Measurements from ENCODE around the gene PRELID2.
"Not testable (repeated sequence)": the region's sequence is repeated elsewhere in the genome, so short reads cannot be mapped to it uniquely, and the experiment has no call there.

The PRELID2 gene

GRCh38 chr5:145840458-145841132 lies 5.5 kb upstream of the PRELID2 start:
- DNase-seq (ENCODE audit: low read depth) = no peak

- DNase-seq (ENCODE audit: low read depth) = no peak
Measured at GRCh38 chr5:145838276-145838675, 3.1 kb upstream of the PRELID2 start.

- not testable (repeated sequence) for DNase-seq (ENCODE audit: low read depth)
Measured at GRCh38 chr5:145836241-145836640, 1.1 kb upstream of the PRELID2 start.

GRCh38 chr5:145835848-145836239 lies 702 bp upstream of the PRELID2 start:
- DNase-seq (ENCODE audit: low read depth) = no peak

GRCh38 chr5:145834554-145834916 lies 607 bp downstream of the PRELID2 start:
- DNase-seq (ENCODE audit: low read depth) = no peak

DNA sequence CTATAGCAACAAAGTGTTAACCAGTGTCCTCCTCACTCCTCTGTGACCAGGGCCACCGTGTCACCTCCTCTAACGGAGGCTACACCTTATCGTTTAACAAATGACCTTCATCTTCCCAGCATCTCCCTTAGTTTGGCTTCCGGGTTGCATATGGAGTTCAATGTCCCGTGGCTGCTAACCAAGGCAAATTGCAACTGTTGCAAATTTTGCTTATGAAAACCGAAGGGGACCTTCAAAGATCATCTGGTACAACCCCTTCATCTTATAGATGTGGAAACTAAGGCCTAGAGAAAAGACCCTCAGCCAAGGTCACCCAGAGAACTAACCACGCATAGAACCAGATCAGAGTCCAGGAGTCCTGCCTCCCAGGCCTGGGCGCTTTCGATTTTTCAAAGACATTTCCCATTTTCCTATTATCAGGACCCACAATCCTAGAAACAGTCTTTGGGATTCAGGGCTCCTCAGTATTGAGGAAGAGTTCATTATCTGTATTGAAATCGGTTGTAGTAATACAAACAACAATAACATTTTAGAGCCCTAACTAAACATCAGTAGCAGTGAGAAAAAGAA lies 1.4 kb downstream of the PRELID2 start:
- DNase-seq (ENCODE audit: low read depth) = no peak

GRCh38 chr5:145830594-145830993 lies 4.5 kb downstream of the PRELID2 start:
- no peak for DNase-seq (ENCODE audit: low read depth)

DNA sequence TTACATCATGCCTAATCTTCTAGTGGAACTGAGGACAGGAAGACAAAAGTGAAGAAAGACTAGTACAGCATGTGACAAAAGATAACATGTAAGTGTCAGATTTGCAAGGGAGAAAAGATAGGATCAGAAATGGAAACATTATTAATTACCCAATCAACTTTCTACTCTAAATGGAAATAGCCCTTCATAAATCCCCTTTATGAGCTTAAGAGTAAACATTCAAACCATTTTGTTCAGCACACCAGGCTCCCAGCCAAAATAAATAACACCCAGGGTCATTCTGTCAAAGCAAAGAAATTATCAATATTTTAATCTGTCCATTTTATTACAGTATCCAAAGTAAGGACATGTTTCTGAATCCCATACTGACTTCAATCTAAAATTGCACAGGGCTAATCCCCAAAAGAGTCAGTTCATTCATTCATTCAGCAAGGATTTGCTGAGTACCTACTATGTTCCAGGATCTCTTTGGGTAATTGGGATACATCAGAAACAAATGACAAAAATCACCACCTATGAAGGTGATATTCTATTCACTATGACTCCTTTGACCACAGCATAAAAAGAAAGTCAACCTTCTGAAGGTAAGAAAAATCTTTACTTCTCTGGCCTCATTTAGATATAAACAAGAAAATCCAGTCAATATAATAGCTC lies 5.3 kb downstream of the PRELID2 start:
- no peak for DNase-seq (ENCODE audit: low read depth)

DNA sequence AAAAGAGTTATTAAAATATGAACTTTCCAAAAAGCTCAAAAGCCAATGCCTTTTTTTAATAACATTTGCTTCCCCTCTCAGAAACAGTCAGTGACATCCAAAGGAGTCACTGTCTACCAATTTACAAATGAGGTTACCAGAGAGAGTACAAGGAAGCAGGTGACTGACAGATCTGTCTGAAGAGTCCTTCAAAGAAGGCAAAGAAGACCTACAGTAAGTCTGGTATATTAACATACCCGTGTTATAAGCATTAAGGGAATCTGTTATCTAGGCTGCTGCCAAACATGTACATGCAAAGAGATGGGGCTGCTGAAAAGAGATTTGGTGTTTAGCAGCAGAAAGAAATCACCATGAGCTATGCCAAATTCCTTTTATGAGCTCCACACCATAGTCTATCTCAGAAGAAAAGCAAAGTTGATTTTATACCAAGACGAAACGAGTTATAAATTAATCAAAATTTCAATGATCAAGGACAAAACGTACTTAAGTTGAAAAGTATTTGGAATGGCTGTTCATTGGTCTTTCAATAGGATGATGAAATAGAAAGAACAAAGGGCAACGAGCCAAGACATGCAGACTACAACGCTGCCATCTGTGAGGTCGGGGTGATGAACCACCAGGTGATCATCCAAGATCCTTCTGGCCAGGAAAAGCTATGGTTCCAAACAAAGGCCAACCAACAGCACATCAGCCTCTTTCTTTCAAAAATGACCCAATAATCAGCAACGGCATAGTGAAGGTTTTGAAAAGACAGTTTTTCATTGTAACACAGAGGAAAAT lies 8.1 kb downstream of the PRELID2 start:
- DNase-seq (ENCODE audit: low read depth) = no peak

DNA sequence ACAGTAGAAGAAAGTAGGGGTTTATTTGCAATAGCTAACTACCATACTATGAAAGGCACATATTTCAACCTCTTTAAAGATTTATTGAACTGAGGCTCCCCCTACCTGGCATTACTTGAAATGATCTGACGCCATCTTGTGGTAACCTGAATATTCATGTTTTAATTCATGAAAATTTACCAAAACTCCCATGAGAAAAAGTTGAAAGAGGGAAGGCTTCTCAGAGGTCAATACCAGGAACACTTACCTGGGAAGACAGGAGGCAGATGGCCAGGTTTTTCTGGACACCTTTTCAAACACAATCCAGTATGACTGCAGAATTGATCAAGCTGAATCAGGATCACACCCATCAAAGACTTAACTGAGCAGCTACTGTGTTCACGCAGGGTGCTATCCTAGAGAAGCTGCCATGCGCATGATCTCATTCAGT lies 9.4 kb downstream of the PRELID2 start:
- no peak for DNase-seq (ENCODE audit: low read depth)

GRCh38 chr5:145824040-145824439 lies 11.1 kb downstream of the PRELID2 start:
- no peak for DNase-seq (ENCODE audit: low read depth)

DNA sequence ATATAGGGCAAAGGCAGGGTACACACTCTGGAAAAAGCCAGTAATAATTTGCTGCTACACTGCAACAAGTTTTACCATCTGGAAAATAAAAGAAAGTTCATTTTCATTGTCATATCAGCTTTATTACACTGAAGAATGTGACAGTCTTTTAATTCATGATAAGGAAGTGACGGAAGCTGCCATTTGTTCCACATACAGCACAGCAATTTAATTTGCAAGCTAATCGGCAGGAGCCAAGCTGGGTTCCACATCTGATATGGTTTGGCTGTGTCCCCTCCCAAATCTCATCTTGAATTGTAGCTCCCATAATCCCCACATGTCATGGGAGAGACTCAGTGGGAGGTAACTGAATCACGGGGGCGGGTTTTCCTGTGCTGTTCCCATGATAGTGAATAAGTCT lies 16.5 kb downstream of the PRELID2 start:
- DNase-seq (ENCODE audit: low read depth) = no peak

DNA sequence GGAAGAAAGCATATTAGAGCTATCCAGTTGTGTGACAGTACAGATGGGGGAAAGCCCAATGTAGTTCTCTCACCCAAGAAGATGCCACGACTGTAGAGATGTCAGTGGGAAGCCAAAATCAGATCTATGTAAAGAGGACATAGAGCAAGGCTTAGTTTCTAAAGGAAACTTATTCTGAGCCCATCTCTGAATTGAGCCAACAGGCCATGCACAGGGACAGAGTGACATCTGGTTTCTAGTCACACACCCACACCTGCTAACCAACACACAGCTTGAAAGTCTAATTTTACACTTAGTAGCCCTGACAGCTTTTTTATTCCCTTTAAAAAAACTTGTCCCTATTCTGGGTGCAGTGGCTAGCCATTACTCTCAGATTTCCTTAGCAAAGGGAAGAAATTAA lies 22.3 kb downstream of the PRELID2 start:
- no peak for DNase-seq (ENCODE audit: low read depth)

DNA sequence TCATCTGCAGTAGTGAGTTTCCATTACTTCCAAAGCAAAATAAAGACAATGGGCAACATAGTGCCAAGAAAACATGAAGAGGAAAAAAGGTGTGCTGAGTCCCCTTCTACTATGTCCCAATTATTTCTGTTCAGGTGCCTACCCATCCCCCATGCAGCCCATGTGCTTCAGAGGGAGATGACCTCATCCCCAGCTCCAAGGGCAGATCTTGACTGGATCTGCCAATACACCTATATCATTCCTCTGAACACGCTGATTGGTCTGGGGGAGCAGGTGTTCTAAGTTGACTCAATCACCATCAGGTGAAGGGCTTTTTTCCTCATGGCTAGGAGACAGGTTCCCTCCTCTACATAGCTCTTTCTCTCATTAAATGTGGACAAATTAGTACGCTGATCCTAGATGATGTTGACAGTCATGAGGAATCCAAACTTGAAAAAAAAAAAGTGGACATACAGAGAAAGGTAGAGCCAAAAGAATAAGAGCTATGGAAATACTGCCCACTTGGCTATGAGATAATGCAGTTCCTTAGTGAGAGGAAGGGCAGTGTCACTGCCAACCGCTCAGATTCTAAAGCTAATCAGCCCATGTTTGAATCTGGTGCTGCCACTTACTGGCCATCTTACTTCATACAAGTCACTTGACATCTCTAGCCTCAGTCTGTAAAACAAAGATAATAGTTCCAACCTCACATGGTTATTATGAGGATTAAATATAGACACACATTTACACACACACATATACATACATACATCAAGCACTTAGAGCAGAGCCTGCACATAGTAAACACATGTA lies 23.1 kb downstream of the PRELID2 start:
- no peak for DNase-seq (ENCODE audit: low read depth)

DNA sequence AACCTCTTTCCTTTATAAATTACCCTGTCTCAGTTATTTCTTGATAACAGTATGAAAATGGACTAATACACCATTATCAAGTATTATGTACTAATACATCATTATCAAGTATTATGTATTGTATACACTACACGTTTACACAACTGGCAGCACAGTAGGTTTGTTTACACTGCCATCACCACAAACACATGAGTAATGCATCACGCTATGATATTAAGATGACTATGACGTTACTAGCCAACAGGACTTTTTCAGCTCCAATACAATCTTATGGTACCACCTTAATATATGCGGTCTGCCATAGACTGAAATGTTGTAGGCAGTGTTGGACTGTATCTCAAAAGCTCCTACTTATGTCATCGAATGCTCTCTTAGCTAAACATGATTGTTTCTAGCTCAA lies 28.2 kb downstream of the PRELID2 start:
- DNase-seq (ENCODE audit: low read depth) = no peak

DNA sequence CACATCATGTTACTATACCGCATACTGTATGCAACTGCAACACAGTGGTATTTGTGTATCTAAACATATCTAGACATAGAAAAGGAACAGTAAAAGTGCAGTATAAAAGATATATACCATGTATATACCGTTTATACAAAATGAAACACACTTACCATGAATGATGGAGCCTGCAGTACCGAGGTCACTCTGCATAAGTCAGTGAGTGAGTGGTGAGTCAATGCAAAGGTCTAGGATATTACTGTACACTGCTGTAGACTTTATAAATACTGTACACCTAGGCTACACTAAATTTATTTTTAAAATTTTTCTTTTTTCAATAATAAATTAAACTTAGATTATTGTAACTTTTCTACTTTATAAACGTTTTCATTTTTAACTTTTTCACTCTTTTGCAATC lies 29.3 kb downstream of the PRELID2 start:
- no peak for DNase-seq (ENCODE audit: low read depth)

DNA sequence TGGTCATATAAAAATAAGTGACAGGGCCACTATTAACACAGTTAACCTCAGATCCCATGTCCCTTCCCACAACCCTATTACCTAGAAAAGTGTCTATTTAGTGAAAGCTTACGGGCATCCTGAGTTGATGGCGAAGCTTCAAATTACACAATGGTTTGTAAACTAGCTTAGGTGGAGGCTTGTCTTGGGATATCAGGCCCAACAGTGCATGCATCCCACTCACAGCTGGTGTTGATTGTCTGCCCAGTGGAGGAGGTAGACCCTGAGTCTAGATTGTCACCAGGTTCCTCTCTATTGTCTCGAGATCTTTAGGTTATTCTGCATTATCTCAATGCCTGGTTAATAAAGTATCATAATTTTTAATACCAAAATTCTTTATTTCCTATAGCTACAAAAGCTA lies 30.4 kb downstream of the PRELID2 start:
- no peak for DNase-seq (ENCODE audit: low read depth)

DNA sequence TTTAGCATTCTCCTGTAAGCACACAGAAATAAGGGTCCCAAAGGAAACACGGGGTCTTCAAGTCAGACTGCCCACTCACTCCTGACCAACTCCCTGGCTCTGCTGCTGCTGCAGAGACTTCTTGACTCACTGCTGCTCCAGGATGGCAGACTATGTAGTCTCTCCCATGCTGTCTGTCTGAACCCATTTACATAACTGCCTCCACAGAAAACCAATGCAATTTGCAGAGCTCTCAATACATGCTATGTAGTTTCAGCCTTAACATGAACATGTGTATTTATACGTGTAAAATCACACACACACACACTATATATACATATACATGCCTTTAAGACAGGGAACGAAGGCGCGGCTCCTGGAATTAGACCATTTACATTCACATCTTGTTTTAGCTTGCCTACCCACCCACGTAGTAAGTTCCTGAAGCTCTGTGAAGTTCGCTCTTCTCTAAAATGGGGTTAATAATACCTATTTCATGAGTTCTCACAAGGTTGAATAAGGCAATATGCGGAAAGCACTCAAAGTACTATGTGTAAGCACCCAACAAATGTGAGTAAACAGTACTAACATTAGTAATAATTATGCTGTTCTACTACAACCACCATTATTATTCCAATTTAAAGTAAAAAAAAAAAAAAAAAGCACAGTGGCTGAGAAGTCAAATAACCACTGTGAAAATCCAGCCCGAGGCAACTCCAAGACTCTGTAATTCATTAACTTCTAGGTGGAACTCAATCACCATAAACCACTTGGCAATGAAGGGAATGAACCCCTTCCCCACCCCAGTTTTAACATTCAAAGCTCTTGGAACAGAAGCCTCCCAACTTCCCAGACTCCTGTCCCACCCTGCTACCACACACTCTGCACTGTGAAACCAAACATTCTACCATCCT lies 31.8 kb downstream of the PRELID2 start:
- no peak for DNase-seq (ENCODE audit: low read depth)

GRCh38 chr5:145801195-145801594 lies 33.9 kb downstream of the PRELID2 start:
- no peak for DNase-seq (ENCODE audit: low read depth)

DNA sequence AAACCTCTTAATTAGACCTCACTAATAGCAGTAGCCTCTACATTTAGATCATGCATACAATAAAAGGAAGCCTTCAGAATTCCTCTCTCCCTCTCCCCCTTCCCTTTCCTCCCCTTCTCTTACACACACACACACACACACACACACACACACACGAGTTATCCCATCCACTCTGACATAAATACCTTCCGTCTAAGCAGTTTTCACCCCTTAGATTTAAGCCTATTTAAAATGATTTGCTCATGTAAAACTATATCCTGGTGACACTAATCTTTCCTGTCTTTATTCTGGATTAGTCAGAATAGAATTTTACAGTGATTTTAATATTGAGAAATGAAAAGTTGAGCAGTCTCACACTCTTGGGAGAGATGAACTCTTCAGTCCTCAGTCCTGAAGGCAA lies 35.0 kb downstream of the PRELID2 start:
- no peak for DNase-seq (ENCODE audit: low read depth)

DNA sequence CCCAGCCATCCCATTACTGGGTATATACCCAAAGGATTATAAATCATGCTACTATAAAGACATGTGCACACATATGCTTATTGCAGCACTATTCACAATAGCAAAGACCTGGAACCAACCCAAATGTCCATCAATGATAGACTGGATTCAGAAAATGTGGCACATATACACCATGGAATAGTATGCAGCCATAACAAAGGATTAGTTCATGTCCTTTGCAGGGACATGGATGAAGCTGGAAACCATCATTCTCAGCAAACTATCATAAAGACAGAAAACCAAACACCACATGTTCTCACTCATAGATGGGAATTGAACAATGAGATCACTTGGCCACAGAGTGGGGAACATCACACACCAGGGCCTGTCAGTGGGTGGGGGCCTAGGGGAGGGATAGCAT lies 36.6 kb downstream of the PRELID2 start:
- DNase-seq (ENCODE audit: low read depth) = not testable (repeated sequence)

Data from T-helper 22 cell (primary cell).